Raji (cell line): ENCODE results near the gene DHX34.

Experiments
- POLR2A ChIP-seq: IDR thresholded peaks from 2 replicates; pipeline ENCODE4 v1.6.1; 2011; ENCODE audit warnings: low read depth, low read length, control low read depth; ENCODE audit not compliant: insufficient read depth

DHX34 gene

GRCh38 chr19:47351548-47351947 is 2.4 kb downstream of the DHX34 start:
- no peak for TF ChIP-seq POLR2A

GRCh38 chr19:47352095-47352494 is 3.0 kb downstream of the DHX34 start:
- TF ChIP-seq POLR2A: no peak

GRCh38 chr19:47353307-47353712 is 4.2 kb downstream of the DHX34 start:
- no peak for TF ChIP-seq POLR2A

- no peak for TF ChIP-seq POLR2A
Measured at GRCh38 chr19:47356900-47357299, 7.8 kb downstream of the DHX34 start.

GRCh38 chr19:47357788-47358680 is 8.9 kb downstream of the DHX34 start:
- TF ChIP-seq POLR2A: no peak

GRCh38 chr19:47358936-47359335 is 9.8 kb downstream of the DHX34 start:
- TF ChIP-seq POLR2A: no peak

- TF ChIP-seq POLR2A: no peak
Measured at GRCh38 chr19:47362321-47362720, 13.2 kb downstream of the DHX34 start.

- no peak for TF ChIP-seq POLR2A
Measured at GRCh38 chr19:47363758-47364531, 14.8 kb downstream of the DHX34 start.

- TF ChIP-seq POLR2A: no peak
Measured at GRCh38 chr19:47370045-47370611, 21.0 kb downstream of the DHX34 start.

GRCh38 chr19:47371261-47371660 is 22.1 kb downstream of the DHX34 start:
- no peak for TF ChIP-seq POLR2A

- TF ChIP-seq POLR2A: no peak
Measured at GRCh38 chr19:47372603-47373002, 23.5 kb downstream of the DHX34 start.

- TF ChIP-seq POLR2A: no peak
Measured at GRCh38 chr19:47373246-47374240, 24.4 kb downstream of the DHX34 start.

GRCh38 chr19:47374876-47375693 is 26.0 kb downstream of the DHX34 start:
- no peak for TF ChIP-seq POLR2A
